OCI-M1 (cell line): ENCODE results near the gene ZNF559.
A peak's percentile ranks its signal among the peaks of the same experiment; 100 is the strongest.
"Not testable (repeated sequence)": the region's sequence is repeated elsewhere in the genome, so short reads cannot be mapped to it uniquely, and the experiment has no call there.

Experiments
- DNase-seq: peaks from one replicate; lab custom pipeline; 2025; lab: John Stamatoyannopoulos, UW

The ZNF559 gene

DNA sequence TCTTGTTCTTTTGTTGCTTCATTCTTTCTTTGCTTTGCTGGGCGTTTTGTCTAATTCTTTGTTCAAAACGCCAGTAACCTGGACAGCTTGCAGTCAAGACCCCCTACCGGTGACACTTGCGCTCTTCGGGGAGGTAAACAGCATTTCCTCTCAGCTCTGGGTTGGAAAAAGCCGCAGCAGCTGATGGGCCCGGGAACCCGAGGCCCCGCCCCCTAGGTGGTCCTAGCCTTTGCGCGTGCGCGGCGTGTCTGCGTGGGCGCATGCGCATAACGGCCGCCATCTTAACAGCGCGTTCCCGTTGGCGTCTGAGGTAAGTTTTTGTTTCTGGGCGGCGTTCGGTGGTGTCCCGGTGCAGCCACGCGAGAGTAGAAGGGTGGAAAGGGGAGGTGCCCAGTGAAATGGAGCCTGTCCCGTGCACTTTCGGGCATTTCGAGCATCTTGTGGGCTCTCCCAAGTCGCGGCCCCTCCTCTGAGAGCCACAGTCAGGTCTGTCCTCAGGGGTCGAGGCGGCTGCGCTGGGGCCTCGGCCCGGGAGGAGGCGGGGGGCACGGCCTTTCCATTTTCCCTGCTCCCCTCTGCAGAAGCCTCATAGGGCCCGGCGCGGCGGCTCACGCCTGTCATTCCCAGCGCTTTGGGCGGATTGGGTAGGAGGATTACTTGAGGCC is at the start of gene ZNF559:
TSS of gene ZNF559 (plus strand) at position 261 of the 665 bp plus-strand sequence. CDS start 14,371 bp downstream, outside the sequence.
- peak; percentile 100 for DNase-seq

DNA sequence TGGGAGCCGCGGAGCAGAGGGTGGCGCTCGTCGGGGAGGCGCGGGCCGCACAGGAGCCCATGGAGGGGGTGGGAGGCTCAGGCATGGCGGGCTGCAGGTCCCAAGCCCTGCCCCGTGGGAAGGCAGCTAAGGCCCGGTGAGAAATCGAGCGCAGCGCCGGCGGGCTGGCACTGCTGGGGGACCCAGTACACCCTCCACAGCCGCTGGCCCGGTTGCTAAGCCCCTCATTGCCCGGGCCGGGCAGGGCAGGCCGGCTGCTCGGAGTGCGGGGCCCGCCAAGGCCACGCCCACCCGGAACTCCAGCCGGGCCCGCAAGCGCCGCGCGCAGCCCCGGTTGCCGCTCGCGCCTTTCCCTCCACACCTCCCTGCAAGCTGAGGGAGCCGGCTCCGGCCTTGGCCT is 40.5 kb upstream of the ZNF559 start:
- DNase-seq: peak; percentile 24

DNA sequence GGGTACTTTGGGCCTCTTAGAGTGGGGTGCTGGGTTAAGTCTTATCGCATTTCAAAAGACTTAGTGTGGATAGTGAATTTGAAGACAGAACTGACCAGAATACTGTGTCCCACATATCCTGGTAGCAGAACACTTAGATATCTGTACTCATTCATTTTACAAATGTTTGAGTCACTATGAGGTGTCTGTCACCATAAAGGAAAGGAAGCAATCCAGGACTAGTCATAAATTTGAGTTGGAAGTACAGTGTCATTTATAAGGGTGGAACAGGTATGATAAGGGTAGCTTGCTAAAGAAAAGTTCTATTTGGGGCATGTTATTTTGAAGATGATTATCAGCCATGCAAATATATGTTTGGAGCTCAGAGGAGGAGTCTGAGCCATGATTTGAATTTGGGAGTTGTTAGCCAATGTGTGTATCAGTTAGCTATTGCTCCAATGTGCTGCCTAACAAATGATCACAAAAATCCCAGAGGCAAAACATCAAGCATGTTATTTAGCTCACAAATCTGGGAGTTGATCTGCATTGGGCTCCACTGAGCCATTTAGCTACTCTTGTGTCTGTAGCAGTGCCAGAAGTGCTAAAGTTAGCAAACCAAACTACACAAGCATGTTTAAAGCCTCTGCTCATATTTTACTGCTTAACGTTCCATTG is 34.6 kb upstream of the ZNF559 start:
- DNase-seq: no peak

DNA sequence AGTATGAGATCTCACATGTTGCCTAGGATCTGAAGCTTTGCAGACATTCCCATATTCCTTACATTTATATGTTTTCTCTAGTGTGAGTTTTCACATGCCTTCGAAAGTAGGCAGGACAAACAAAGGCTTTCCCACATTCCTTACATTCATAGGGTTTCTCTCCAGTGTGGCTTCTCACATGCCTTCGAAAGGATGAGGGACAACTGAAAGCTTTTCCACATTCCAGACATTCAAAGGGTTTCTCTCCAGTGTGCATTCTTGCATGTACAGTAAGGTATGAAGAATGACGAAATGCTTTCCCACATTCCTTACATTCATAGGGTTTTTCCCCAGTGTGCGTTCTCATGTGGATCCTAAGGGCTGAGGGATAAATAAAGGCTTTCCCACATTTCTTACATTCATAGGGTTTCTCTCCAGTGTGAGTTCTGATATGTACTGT is 28.5 kb upstream of the ZNF559 start:
- DNase-seq: no peak

DNA sequence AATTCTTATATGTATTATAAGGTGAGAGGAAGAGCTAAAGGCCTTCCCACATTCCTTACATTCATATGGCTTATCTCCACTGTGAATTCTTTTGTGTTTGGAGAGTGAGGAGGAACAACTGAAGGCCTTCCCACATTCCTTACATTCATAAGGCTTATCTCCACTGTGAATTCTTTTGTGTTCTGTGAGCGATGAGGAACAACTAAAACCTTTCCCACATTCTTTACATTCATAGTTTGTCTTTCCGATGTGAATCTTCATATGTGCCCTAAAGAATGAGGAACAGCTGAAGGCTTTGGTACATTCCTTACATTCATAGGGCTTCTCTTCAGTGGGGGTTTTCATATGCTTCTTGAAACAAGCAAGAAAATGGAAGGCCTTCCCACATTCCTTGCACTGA is 27.6 kb upstream of the ZNF559 start:
- no peak for DNase-seq

DNA sequence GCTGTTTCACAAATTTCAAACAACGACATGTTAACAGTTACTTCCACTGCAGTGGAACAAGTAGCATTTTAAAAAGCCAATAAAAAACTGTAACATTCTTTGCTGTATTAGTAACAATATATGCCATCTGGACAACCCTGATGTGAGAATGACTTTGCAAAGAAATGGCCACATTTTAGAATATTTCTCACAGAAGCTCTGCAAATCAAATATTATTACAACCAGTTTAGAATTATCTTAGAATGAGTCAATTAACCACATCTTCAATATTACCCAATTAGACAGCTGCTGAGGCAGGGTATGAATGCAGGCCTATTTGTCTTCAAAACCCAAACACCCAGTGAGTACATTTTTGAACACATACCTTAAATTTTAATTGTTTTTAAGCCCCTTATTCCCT is 17.5 kb upstream of the ZNF559 start:
- DNase-seq: no peak

DNA sequence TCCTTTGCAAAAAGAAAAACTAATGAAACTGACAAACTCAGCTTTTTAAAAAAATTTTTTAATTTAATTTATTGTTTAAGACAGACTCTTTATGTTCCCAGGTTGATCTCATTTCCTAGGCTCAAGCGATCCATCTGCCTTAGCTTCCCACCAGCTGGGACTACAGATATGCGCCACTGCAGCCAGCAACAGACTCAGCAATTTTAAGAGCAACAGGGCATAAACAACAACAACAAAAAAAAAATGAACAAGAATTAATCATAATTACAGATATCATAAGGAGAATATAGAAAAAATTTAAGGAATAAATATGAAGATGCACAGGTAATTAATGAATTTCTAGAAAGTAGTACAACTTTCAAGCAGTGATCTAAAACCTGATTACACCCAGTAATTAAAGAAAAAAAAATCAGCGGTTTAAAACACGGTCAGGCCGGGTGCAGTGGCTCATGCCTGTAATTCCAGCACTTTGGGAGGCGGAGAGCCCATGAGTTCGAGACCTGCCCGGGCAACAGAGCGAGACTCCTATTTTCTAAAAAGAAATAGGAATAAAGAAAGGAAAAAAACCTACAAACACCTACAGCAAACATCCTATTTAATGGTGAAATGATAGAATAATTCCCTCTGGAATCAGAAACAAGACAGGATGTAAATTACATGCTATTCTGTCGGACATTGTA is 15.7 kb upstream of the ZNF559 start:
- peak; percentile 30 for DNase-seq

DNA sequence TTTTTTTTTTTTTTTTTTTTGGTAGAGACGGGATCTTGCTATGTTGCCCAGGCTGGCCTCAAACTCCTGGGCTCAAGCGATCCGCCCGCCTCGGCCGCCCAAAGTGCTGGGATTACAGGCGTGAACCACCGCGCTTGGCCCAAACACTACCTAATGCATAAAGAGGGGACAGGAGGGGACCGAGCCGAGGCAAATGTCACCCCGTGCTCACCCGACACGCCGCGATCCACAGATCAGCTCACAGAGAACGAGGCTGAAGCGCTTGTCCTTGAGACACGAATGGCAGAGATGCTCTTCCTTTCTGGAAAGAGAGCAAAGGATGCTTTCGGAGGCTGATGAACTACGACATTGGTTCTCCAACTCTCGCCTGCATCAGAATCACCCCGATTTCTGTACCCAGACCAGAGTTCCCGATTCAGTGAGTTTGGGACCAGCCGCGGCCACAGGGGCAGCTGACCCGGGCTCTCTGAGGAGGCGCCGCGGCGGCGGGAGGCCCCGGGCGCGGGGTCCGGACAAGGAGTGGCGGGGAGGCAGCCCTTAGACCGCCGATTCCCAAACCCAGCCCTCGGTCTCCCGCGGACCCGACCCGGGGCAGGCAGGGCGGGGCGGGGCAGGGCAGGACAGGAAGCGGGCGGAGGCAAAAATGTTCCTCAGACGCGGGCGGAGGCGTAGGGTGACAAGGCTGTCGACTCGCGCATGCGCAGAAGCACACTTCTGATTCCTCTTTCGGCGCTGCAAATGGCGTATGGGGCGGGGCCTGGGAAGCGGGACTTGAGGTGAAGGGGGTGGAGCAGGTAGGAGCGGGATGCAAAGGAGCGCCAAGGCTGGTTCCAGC is 14.6 kb upstream of the ZNF559 start, which contains the start of gene ZNF699:
TSS of gene ZNF699 (minus strand) at position 700 of the 835 bp plus-strand sequence. CDS start 4,719 bp downstream, outside the sequence.
- peak; percentile 100 for DNase-seq

DNA sequence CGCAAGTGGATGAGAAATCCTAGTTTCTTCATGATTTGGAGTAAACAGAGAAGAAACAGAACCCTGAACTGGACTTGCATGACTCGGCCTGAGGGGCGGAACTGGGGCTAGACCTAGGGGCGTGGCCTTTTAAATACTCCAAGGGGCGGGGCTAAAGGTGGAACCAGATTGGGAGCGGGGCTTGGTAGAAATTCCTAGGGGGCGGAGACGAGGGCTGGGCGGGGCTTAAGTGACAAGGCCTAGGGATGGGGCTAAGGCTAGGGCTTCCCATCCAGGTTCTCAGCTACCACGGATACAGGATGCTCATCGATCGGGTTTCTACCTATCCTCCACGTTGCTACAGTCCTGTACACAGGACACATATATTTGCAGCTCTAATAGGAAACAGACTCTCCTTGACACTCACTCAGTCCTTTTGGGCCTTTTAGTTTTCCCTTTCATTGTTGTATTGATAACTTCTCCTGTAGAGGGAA is 14.0 kb upstream of the ZNF559 start:
- DNase-seq: peak; percentile 100

DNA sequence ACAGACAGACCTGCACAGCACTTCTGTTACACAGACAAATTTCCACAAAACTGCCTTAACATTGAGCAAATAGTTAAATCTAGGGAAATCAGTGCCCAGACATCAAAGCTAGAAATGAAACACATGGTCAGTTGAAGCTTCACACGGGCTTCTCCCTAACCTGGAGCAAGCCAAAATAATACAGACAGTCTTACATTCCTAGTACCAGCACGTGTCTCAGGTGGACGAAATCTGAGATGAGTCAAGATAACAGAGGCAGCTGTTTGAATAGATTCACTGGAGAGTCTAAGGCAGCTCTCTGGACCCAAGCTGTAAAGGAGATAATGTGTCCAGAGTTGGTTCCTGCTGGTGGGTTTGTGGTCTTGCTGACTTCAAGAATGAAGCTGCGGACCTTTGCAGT is 10.2 kb upstream of the ZNF559 start:
- no peak for DNase-seq

DNA sequence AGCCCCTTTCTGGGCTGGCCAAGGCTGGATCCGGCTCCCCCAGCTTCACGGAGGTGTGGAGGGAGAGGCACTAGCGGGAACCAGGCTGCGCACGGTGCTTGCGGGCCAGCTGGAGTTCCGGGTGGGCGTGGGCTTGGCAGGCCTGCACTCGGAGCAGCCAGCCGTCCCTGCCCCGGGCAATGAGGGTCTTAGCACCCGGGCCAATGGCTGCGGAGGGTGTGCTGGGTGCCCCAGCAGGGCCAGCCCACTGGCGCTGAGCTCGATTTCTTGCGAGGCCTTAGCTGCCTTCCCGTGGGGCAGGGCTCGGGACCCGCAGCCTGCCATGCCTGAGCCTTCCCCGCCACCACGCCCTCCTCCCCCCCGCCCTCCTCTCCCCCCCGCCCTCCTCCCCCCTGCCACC is 2.6 kb upstream of the ZNF559 start:
- DNase-seq: no peak

DNA sequence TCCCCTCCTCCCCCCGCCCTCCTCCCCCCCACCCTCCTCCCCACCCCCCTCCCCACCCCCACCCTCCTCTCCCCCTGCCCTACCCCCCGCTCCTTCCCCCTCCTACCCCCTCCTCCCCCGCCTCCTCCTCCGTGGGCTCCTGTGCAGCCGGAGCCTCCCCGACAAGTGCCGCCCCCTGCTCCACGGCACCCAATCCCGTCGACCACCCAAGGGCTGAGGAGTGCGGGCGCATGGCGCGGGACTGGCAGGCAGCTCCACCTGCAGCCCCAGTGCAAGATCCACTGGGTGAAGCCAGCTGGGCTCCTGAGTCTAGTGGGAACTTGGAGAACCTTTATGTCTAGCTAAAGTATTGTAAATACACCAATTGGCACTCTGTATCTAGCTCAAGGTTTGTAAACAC is 2.2 kb upstream of the ZNF559 start:
- DNase-seq: not testable (repeated sequence)

DNA sequence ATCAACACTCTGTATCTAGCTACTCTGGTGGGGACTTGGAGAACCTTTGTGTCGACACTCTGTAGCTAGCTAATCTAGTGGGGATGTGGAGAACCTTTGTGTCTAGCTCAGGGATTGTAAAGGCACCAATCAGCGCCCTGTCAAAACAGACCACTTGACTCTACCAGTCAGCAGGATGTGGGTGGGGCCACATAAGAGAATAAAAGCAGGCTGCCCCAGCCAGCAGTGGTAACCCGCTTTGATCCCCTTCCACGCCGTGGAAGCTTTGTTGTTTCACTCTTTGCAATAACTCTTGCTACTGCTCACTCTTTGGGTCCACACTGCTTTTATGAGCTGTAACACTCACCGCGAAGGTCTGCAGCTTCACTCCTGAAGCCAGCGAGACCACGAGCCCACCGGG is 1.8 kb upstream of the ZNF559 start:
- DNase-seq: not testable (repeated sequence)

DNA sequence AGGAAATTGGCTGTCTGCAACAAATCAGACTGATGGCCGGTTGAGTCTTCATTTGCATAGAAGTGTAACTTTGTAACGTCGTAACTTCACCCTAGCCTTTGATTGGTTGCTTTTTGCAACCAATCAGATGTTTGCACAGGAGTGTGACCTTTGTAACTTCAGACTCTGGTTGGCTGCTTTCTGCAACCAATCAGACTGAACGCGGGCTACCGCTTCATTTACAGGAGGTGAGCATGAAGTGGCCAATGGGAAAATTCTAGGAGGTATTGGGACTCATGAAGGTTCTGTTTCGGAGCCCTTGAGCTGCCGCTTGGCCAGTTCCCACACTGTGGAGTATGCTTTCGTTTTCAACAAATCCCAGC is 441 bp upstream of the ZNF559 start:
- peak; percentile 99 for DNase-seq

DNA sequence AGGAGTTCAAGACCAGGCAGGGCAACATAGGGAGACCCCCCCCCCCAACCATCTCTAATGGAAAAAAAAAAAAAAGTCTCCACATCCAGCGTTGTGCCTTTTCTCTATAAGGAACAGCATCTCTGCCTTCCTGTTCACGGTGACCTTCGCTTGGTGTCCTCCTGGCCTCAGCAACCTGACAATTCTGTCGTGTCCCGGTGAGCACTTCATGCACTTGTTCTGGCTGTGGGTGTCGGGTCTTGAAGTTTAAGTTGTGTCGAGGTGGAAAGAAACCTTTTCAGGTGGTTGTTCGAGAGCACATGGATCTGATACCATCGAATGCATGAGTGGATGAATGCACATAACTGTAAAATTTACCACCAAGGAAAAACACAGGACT is 594 bp downstream of the ZNF559 start:
- no peak for DNase-seq

DNA sequence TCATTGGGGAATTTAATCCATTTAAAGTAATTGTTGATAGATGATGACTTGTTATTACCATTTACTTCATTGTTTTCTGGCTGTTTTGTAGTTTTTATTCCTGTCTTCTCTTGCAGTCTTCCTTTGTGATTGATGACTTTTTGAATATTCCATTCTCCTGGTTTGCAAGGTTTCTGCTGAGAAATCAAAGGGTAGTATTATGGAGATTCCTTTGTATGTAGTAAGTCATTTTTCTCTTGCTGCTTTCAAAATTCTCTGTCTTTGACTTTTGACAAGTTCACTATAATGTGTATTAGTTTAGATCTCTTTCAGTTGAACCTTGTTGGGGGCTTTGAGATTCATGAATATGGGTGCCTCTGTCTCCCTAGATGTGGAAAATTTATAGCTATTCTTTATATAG is 6.0 kb downstream of the ZNF559 start:
- DNase-seq: no peak

DNA sequence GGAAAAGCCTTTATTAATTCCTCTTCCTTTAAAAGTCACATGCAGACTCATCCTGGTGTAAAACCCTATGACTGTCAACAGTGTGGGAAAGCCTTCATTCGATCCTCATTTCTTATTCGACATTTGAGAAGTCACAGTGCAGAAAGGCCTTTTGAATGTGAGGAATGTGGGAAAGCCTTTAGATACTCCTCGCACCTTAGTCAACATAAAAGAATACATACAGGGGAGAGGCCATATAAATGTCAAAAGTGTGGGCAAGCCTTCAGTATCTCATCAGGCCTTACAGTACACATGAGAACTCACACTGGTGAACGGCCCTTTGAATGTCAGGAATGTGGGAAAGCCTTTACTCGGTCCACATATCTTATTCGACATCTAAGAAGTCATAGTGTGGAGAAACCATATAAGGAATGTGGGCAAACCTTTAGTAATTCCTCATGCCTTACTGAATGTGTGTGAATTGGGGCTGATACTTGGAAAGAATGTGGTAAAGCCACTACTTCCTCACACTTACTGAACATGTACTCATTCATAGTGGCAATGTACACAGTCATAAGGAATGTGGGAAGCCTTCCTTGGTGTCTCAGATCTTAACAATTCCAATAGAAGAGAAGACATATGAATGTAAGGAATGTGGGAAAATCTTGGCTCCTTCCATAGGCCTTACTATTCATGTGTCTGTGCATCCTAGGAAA is 18.8 kb downstream of the ZNF559 start:
- no peak for DNase-seq

DNA sequence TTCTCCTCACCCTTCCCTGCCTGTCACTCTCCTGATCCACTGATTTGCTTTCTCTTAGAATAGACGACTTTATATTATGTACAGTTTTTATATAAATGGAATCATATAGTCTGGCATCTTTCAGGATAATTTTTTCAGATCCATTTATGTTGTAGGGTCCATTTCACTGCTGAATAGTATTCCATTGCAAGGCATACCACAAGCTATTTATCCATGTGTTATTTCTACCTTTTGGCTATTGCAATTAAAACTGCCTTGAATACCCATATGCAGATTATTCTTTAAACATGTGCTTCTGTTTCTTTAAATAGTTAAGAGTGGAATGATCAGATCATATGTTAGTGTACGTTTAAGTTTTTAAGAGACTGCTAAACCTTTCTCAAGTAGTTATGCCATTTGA is 21.0 kb downstream of the ZNF559 start:
- no peak for DNase-seq

DNA sequence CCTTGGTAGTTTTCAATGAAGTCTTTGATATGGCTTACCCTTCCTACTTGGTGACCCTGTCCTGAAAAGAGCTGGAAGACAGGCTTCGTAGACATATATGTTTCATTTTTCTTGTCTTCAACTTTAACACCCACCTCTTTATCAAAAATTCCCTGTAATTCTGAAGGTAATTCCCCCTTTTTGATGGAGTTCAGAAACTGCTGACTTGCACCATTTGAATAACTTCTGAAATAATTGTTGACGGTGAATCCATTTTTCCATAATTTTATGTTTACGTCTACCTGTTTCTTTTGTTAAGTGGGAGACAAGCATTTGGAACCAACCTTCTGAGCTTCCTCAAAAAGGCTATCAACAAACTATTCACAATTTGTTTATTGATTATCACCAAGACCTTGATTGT is 24.3 kb downstream of the ZNF559 start:
- DNase-seq: no peak

DNA sequence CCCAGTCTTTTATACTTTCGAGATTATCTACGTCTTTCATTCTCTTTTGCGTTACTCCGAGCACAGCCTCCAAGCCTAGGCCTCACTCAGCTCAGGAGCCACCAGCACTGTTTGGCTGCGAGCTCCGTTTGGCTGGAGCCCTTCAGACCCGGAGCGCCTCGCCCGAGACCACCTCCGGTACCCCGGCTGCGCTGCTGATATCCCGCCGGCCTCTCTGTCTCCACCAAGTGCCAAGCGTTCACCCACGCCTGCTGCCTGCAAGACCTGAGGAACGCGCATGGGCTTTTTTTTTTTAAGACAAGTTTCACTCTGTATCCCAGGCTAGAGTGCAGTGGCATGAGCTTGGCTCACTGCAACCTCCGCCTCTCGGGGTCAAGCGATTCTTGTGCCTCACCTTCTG is 24.7 kb downstream of the ZNF559 start:
- no peak for DNase-seq

DNA sequence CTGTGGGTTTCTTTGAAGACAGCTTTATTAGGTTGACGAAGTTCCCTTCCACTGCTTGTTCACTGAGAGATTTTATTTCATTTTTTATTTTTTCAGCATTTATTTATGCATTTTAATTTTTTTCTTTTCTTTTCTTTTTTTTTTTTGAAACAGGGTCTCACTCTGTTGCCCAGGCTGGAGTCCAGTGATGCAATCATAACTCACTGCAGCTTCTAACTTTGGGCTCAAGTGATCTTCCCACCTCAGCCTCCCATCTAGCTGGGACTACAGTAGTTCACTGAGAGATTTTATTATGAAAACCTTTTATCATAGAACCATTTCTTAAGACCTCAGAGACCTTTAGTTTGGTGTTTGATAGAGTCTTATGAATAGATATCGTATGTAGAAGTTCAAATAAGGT is 28.5 kb downstream of the ZNF559 start:
- no peak for DNase-seq

DNA sequence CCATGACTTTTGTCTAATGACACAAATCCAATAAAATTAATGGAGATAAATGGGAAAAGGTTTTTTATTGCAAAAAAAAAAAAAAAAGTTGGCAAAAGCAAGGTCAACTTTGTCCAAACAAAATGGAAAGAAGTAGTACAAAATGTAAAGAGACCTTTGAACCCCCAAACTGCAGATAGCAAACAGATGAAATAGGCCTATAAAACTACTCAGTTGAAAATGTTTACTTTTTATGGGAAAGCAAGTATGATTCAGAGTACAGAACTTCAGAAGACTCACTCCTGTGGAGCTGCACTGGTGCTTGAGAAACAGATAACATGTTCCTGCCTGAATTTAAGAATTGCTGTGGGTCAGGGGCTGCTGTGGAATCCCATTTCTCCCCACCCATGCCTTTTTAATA is 29.0 kb downstream of the ZNF559 start:
- no peak for DNase-seq
